NB4 (cell line): Measurements from ENCODE around the gene MPRIP.

Experiments
- DNase-seq: peaks from one replicate; pipeline ENCODE4 v3.0.0; 2010; ENCODE audit warnings: low read depth
- H3K4me3 ChIP-seq: one replicate; pipeline ENCODE4 v1.5.1; 2011; ENCODE audit warnings: mild to moderate bottlenecking, low read depth, low read length, moderate library complexity
- CTCF ChIP-seq: IDR thresholded peaks from one replicate; pipeline ENCODE4 v1.5.1; 2012; ENCODE audit warnings: low read depth, low read length
- MAX ChIP-seq: IDR thresholded peaks from 2 replicates; pipeline ENCODE4 v1.6.1; 2011; ENCODE audit warnings: low read depth, low read length
- MYC ChIP-seq: IDR thresholded peaks from 2 replicates; pipeline ENCODE4 v1.6.1; 2011; ENCODE audit warnings: low read depth, low read length
- POLR2A ChIP-seq: IDR thresholded peaks from 2 replicates; pipeline ENCODE4 v1.6.1; 2011; ENCODE audit warnings: mild to moderate bottlenecking; ENCODE audit not compliant: insufficient read length; ENCODE audit errors: extremely low read depth

Gene MPRIP

DNA sequence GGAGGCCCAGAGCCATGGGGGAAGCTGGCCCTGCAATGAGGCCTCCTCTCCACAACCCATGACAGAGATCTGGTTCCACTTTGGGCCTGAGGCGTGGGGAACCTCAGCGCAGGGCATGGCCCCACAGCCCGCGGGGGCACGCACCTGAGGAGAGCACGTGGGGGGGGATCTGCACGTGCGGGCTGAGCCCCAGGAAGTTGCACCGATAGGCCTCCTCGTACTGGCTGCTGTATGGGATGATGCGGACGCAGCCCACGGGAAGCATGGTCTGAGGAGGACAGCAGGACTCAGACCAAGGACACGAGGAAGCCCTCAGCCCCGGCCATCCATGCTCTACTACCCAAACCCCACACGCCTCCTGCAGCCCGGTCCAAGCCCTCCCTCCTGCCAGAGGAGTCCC, 174.0 kb downstream of the MPRIP start:
- no peak overlapping the region for H3K4me3 ChIP-seq
- DNase-seq = no peak
- TF ChIP-seq POLR2A = no peak
- no peak for TF ChIP-seq CTCF
- TF ChIP-seq MAX = no peak
- TF ChIP-seq MYC = no peak

GRCh38 chr17:17216776-17217175, 174.5 kb downstream of the MPRIP start:
- DNase-seq = no peak
- TF ChIP-seq MAX (no peak), POLR2A (no peak), MYC (no peak), CTCF (no peak)
- H3K4me3 ChIP-seq = no peak overlapping the region

DNA sequence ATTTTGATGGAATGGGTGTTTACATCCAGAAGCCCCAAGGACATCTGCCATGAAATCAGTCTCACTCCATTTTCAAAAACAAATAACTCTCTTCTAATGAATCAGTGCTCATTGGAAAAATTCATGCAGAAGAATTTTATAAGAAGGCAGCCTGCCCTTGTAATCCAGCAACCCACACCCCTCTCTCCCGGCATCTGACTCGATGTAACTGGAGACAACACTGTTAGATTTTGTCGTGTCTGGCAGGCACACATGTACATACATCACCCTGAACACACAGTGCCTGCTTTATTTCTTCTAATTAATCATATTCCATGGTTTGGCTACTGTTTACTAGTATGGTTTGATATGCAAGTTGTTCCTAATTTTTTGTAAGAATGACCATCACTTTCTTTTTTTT, 175.7 kb downstream of the MPRIP start:
- DNase-seq = no peak
- no peak for TF ChIP-seq CTCF
- TF ChIP-seq MYC = no peak
- TF ChIP-seq MAX = no peak
- TF ChIP-seq POLR2A = no peak
- H3K4me3 ChIP-seq = no peak overlapping the region

- no peak overlapping the region for H3K4me3 ChIP-seq
- DNase-seq = no peak
- TF ChIP-seq MYC (no peak), MAX (no peak), CTCF (no peak), POLR2A (no peak)
Observed at GRCh38 chr17:17220529-17220928, 178.3 kb downstream of the MPRIP start.

- no peak for DNase-seq
- TF ChIP-seq POLR2A (no peak), MAX (no peak), MYC (no peak), CTCF (no peak)
Observed at GRCh38 chr17:17221329-17221728, 179.1 kb downstream of the MPRIP start.

DNA sequence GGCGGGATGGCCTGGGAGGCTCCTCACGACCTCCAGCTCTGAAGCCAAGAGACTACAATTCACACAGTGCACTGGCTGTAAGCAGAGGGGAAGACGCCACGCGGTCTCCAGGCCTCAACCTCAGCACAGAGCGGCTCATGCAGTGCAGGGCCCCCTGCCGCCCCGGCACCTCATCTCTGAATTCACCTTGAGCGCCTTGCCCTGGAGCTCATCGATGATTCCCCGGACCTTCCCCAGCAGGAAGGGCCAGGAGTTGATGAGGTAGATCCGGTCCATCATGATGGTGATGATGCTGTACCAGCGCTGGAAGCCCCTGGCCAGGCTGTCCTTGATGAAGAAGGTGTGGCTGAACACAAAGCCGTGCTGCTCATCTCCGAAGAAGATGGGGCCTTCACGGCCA, 181.5 kb downstream of the MPRIP start:
- no peak for DNase-seq
- no peak overlapping the region for H3K4me3 ChIP-seq
- TF ChIP-seq CTCF (no peak), MAX (no peak), POLR2A (no peak), MYC (no peak)

More at GRCh38 chr17:17221329-17221728, 179.1 kb downstream of the MPRIP start:
- H3K4me3 ChIP-seq = no peak overlapping the region
